Measurements from ENCODE around the gene UVRAG. TPM values are rescaled to one million over a fixed set of nuclear protein-coding genes. Genes with fewer than 3 reads are reported as not detected.

UVRAG gene
- total and polyA plus RNA-seq, 2 of the 4 experiments (the other 2 are of a cell fraction) = 5.6 to 10.9 TPM

- Histone ChIP-seq H4K5ac (ENCODE audit: low read depth, low read length) (no peak overlapping the region), H3K4me2 (ENCODE audit: low read depth, low read length) (no peak overlapping the region)
- dilution Hi-C loops (cut with HindIII; ENCODE audit: low sequenced_read_pairs, unreplicated experiment) = no loop called here
These were observed 43.0 kb downstream of the UVRAG start for GRCh38 chr11:75858042-75858441.

More at GRCh38 chr11:75858042-75858441, 43.0 kb downstream of the UVRAG start:
- Histone ChIP-seq H3K9ac (ENCODE audit: low read depth, low read length) (no peak overlapping the region), H3K79me1 (ENCODE audit: low read depth in 1 of 2, low read length in 2 of 2) (peaks cover 11 to 15% of the 10 kb centered on the region in 2 experiments), H2BK120ac (ENCODE audit: low read depth, low read length) (no peak overlapping the region), H2AK5ac (ENCODE audit: low read depth, low read length) (no peak overlapping the region), H2AFZ (replicated peaks; ENCODE audit: low read length, poor library complexity) (no peak overlapping the region), H3K9me1 (ENCODE audit: insufficient read depth, low read length) (no peaks in the 10 kb centered on the region), H3K18ac (ENCODE audit: low read depth, low read length) (no peak overlapping the region), H4K8ac (ENCODE audit: low read depth in 2 of 2, low read length in 2 of 2) (no peak overlapping the region; a peak in 1 of 4 replicates), H2BK20ac (ENCODE audit: low read depth, low read length) (no peak overlapping the region), H3K36me3 (ENCODE audit: control insufficient read depth, insufficient read depth, low read length) (0 out of 2 replicates have a peak, but pooled peaks cover 1% of the 10 kb centered on the region), H3K4ac (ENCODE audit: low read depth, low read length) (no peak overlapping the region), H3K14ac (replicated peaks; ENCODE audit: low read depth, low read length) (no peak overlapping the region), H3K4me1 (ENCODE audit: control insufficient read depth, insufficient read depth, low read length) (no peaks in the 10 kb centered on the region; the same call in 1 of the 2 replicates), H4K20me1 (ENCODE audit: insufficient read depth, low read length) (no peaks in the 10 kb centered on the region), H2BK5ac (ENCODE audit: low read depth, low read length, poor library complexity, severe bottlenecking) (no peak overlapping the region), H3K56ac (ENCODE audit: extremely low read depth, insufficient read depth, low read length) (no peak overlapping the region), H2BK15ac (ENCODE audit: low read depth, low read length) (no peak overlapping the region), H3K23ac (ENCODE audit: low read depth, low read length) (no peak overlapping the region), H3K27me3 (ENCODE audit: control insufficient read depth, insufficient read depth, low read length) (no peaks in the 10 kb centered on the region), H4K91ac (ENCODE audit: insufficient read depth, low read depth, low read length) (no peak overlapping the region), H3K4me3 (ENCODE audit: insufficient read depth, low read depth, low read length) (no peak overlapping the region), H2AK9ac (replicated peaks; ENCODE audit: low read depth, low read length, poor library complexity) (no peak overlapping the region), H3K9me3 (ENCODE audit: control insufficient read depth, insufficient read depth, low read length) (no peaks in the 10 kb centered on the region), H3K27ac (ENCODE audit: insufficient read depth, low read length) (no peak overlapping the region)
- CTCF ChIA-PET = no interaction called here
- in situ Hi-C loops (cut with MboI; ENCODE audit: low sequenced_read_pairs) (no loop called here), intact Hi-C loops (cut with micrococcal nuclease) (no loop called here)
- ATAC-seq (ENCODE audit: low read depth) = no peak
- DNase-seq = no peak
- POLR2A ChIA-PET (ENCODE audit: unreplicated experiment) = interaction anchor here (0.6 kb wide), 1 partner anchor 10 kb away, joined by 3 read pairs; no protein-coding TSS in a partner anchor
- TF ChIP-seq MAFK (IDR thresholded peaks at IDR 0.05; ENCODE audit: low read depth, low read length) = no peak
- no peak for TF ChIP-seq RCOR1 (IDR thresholded peaks at IDR 0.05; ENCODE audit: insufficient replicate concordance, low read length)
- no peak for TF ChIP-seq MXI1 (IDR thresholded peaks at IDR 0.05; ENCODE audit: borderline replicate concordance, low read depth, low read length)
- TF ChIP-seq CEBPB (IDR thresholded peaks at IDR 0.05; ENCODE audit: low read depth, low read length) = no peak
- TF ChIP-seq ELK1 (IDR thresholded peaks at IDR 0.05; ENCODE audit: borderline replicate concordance, low read depth, low read length) = no peak
- TF ChIP-seq FOS (IDR thresholded peaks at IDR 0.05; ENCODE audit: low read depth, low read length) = no peak
- no TSS peak for BruUV-seq (replicated peaks)

Measured in IMR-90 (cell line).